Type B pancreatic cell (in vitro differentiated cells): Measurements from ENCODE around the gene PSPN. TPM values are rescaled to one million over a fixed set of nuclear protein-coding genes. Genes with fewer than 3 reads are reported as not detected.
"Not testable (repeated sequence)": the region's sequence is repeated elsewhere in the genome, so short reads cannot be mapped to it uniquely, and the experiment has no call there.

Experiments used
- DNase-seq: peaks from one replicate; pipeline ENCODE4 v3.0.0; 2021; ENCODE audit warnings: mixed read lengths; ENCODE audit not compliant: unreplicated experiment; ENCODE audit errors: extremely low spot score
- H3K27ac Mint-ChIP-seq: 2 replicates; pipeline ENCODE4 v1.8.0; 2021; ENCODE audit warnings: mild to moderate bottlenecking, mixed read lengths
- H3K27me3 Mint-ChIP-seq: 2 replicates; pipeline ENCODE4 v1.8.0; 2021; ENCODE audit warnings: mixed read lengths
- H3K36me3 Mint-ChIP-seq: 2 replicates; pipeline ENCODE4 v1.8.0; 2021; ENCODE audit warnings: mixed read lengths
- H3K4me1 Mint-ChIP-seq: one replicate; pipeline ENCODE4 v1.8.0; 2021; ENCODE audit warnings: mixed read lengths; ENCODE audit not compliant: unreplicated experiment
- H3K4me3 Mint-ChIP-seq: 2 replicates; pipeline ENCODE4 v1.8.0; 2021; ENCODE audit warnings: mild to moderate bottlenecking, mixed read lengths
- H3K9me3 Mint-ChIP-seq: 2 replicates; pipeline ENCODE4 v1.8.0; 2021; ENCODE audit warnings: mixed read lengths
- total RNA-seq: library from RNA; stranded (reverse); gene quantifications from 2 replicates; pipeline ENCODE4 v1.2.1, GENCODE V29; 2021; ENCODE audit warnings: low replicate concordance
- TF ChIP-seq, protein P1 (sequence below): fragments of 200-600 bp; sonication (generic); conservative IDR thresholded peaks from 2 replicates; pipeline ENCODE4 v1.5.0; 2021; ENCODE audit warnings: antibody characterized with exemption, mild to moderate bottlenecking

Gene PSPN
- total RNA-seq, 1 donor from 2014 or later: 4.8 TPM

DNA sequence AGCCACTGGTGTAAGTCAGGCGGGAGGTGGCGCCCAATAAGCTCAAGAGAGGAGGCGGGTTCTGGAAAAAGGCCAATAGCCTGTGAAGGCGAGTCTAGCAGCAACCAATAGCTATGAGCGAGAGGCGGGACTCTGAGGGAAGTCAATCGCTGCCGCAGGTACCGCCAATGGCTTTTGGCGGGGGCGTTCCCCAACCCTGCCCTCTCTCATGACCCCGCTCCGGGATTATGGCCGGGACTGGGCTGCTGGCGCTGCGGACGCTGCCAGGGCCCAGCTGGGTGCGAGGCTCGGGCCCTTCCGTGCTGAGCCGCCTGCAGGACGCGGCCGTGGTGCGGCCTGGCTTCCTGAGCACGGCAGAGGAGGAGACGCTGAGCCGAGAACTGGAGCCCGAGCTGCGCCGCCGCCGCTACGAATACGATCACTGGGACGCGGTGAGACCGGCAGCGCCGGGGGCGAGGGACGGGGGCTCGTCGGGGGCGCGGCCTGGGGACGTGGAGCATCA is 3.1 kb downstream of the PSPN start, which contains the start of gene ALKBH7:
TSS of gene ALKBH7 (plus strand) at position 201 of the 502 bp plus-strand sequence. CDS start at position 228, 27 bp downstream.
- H3K36me3 Mint-ChIP-seq: peaks cover 4% of the 10 kb centered on the region
- H3K27me3 Mint-ChIP-seq: no peaks in the 10 kb centered on the region
- TF ChIP-seq, protein P1, sequence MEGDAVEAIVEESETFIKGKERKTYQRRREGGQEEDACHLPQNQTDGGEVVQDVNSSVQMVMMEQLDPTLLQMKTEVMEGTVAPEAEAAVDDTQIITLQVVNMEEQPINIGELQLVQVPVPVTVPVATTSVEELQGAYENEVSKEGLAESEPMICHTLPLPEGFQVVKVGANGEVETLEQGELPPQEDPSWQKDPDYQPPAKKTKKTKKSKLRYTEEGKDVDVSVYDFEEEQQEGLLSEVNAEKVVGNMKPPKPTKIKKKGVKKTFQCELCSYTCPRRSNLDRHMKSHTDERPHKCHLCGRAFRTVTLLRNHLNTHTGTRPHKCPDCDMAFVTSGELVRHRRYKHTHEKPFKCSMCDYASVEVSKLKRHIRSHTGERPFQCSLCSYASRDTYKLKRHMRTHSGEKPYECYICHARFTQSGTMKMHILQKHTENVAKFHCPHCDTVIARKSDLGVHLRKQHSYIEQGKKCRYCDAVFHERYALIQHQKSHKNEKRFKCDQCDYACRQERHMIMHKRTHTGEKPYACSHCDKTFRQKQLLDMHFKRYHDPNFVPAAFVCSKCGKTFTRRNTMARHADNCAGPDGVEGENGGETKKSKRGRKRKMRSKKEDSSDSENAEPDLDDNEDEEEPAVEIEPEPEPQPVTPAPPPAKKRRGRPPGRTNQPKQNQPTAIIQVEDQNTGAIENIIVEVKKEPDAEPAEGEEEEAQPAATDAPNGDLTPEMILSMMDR: no peak
- H3K27ac Mint-ChIP-seq: peak within 1 kb of the TSS; percentile 97
- peak; percentile 95 for DNase-seq
- H3K4me1 Mint-ChIP-seq: peaks cover 9% of the 10 kb centered on the region
- H3K4me3 Mint-ChIP-seq: peak within 1 kb of the TSS; percentile 91
- no peaks in the 10 kb centered on the region for H3K9me3 Mint-ChIP-seq

DNA sequence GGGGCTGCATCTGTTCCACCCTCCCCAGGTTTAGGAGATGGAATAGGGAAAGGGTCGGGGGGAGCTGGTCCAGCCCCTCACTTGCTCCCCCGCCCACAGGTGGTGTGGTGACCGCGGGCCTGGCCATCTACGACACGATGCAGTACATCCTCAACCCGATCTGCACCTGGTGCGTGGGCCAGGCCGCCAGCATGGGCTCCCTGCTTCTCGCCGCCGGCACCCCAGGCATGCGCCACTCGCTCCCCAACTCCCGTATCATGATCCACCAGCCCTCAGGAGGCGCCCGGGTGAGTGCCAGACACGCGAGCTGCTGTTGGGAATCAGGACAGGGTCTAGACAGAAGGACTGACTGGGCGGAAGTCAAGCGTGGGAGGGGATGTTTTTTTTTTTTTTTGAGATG is 11.4 kb downstream of the PSPN start:
- H3K4me1 Mint-ChIP-seq: no peaks in the 10 kb centered on the region
- TF ChIP-seq, protein P1: no peak
- H3K27ac Mint-ChIP-seq: no peak overlapping the region
- DNase-seq: no peak
- H3K4me3 Mint-ChIP-seq: no peak overlapping the region
- no peaks in the 10 kb centered on the region for H3K9me3 Mint-ChIP-seq
- no peaks in the 10 kb centered on the region for H3K36me3 Mint-ChIP-seq
- no peaks in the 10 kb centered on the region for H3K27me3 Mint-ChIP-seq

DNA sequence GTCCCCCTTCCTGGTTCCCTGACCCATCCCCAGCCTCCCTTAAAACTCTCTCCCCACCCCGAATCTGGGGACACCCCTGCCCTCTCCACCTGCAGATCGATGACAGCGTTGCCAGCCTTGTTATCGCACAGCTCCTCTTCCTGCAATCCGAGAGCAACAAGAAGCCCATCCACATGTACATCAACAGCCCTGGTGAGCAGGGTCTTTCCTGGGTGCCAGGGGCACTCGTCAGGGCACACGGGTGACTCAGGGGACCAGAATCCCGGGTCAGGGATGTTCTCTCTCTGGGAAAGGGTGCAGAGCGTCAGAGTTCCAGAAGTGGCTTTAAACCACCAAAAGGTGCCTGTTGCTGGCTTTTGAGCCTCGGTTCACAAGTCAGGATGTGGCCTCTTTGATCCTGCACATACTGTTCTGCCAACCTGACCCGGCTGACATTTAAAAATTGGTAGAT is 13.4 kb downstream of the PSPN start:
- Mint-ChIP-seq H3K27ac (peak overlapping the region; percentile 73), H3K36me3 (no peaks in the 10 kb centered on the region), H3K4me1 (no peaks in the 10 kb centered on the region), H3K4me3 (peak overlapping the region; percentile 90), H3K9me3 (no peaks in the 10 kb centered on the region), H3K27me3 (no peaks in the 10 kb centered on the region)
- TF ChIP-seq, protein P1: no peak
- DNase-seq: no peak

DNA sequence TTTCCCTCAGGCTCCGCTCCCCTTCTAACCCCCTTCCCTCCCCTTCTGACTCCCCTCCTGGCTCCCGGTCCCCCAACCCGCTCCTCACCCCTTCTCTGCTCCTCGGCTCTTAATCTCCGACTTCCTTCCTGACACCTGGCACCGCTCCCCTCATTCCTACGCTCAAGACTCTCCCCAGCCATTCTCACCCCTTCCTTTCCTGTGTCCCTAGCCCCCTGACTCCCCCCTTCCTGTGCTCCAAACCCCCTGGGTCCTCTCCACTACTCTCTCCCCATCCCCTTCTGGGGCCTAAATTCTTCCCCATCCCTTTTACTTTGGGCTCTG is 13.7 kb downstream of the PSPN start:
- no peaks in the 10 kb centered on the region for H3K9me3 Mint-ChIP-seq

DNA sequence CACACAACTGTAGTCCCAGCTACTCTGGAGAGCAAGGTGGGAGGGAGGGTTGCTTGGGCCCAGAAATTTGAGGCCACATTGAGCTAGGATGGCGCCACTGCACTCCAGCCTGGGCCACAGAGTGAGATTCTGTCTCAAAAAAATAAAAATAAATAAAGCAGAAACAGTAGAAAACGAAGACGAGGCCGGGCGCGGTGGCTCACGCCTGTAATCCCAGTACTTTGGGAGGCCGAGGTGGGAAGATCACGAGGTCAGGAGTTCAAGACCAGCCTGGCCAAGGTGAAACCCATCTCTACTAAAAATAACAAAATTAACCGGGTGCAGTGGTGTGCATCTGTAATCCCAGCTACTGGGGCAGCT is 14.9 kb downstream of the PSPN start:
- not testable (repeated sequence) for H3K9me3 Mint-ChIP-seq, H3K27ac Mint-ChIP-seq
- H3K4me3 Mint-ChIP-seq: peak overlapping the region; percentile 90

More for the DNA sequence above, 13.7 kb downstream of the PSPN start:
- H3K27me3 Mint-ChIP-seq: no peaks in the 10 kb centered on the region
- no peaks in the 10 kb centered on the region for H3K4me1 Mint-ChIP-seq
- no peak for DNase-seq
- peak overlapping the region; percentile 90 for H3K4me3 Mint-ChIP-seq
- H3K36me3 Mint-ChIP-seq: no peaks in the 10 kb centered on the region
- TF ChIP-seq, protein P1: no peak
- peak overlapping the region; percentile 73 for H3K27ac Mint-ChIP-seq

DNA sequence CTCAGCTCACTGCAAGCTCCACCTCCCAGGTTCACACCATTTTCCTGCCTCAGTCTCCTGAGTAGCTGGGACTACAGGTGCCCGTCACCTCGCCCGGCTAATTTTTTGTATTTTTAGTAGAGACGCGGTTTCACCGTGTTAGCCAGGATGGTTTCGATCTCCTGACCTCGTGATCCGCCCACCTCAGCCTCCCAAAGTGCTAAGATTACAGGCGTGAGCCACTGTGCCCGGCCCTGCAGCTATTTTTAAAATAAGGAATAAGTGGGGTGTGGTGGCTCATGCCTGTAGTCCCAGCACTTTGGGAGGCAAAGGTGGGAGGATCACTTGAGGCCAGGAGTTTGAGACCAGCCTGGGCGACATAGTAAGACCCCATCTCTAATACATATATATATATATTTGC is 15.3 kb downstream of the PSPN start:
- H3K9me3 Mint-ChIP-seq, DNase-seq, H3K27me3 Mint-ChIP-seq, H3K27ac Mint-ChIP-seq, H3K36me3 Mint-ChIP-seq, H3K4me3 Mint-ChIP-seq, H3K4me1 Mint-ChIP-seq: not testable (repeated sequence)

More for the DNA sequence above, 14.9 kb downstream of the PSPN start:
- H3K27me3 Mint-ChIP-seq, DNase-seq, H3K4me1 Mint-ChIP-seq, H3K36me3 Mint-ChIP-seq: not testable (repeated sequence)
